Occipital lobe (tissue), 1 donor: ENCODE measurements around the gene TOR1AIP1. TPM values are rescaled to one million over a fixed set of nuclear protein-coding genes. Genes with fewer than 3 reads are reported as not detected.

Experiments
- total RNA-seq: library from RNA; depleted of rRNA; stranded (reverse); fragments of >200 nt; gene quantifications from one replicate; pipeline ENCODE4 v1.2.3, GENCODE V29; 2014

TOR1AIP1 gene
- total RNA-seq, 1 donor from 2014 or later, result 22.9 TPM

Other genes starting within 250 kb of the TOR1AIP1 start
- under 0.01 TPM for gene FAM163A, start 139.0 kb upstream of the TOR1AIP1 start, total RNA-seq
- 54.3 TPM for gene TOR1AIP2, start 4.5 kb upstream of the TOR1AIP1 start, total RNA-seq
- 119 TPM for gene CEP350, start 72.5 kb downstream of the TOR1AIP1 start, total RNA-seq